Right cardiac atrium (tissue), 5 donors: ENCODE data around the gene CARD11. TPM values are rescaled to one million over a fixed set of nuclear protein-coding genes. Genes with fewer than 3 reads are reported as not detected.

Experiments used
- ATAC-seq, 2 donors: fragments of 200-7000 bp; cut with Tn5 transposase; one replicate each; pipeline versions ENCODE4 v1.8.0 to v1.9.1; 2020; ENCODE audit warnings: moderate library complexity in 2 of 2, mild to moderate bottlenecking in 1 of 2
- DNase-seq, 3 donors: peaks; one replicate each; pipeline ENCODE4 v3.0.0-alpha.2; 2020
- H3K27ac ChIP-seq: one replicate; pipeline ENCODE4 v1.5.1; 2013; ENCODE audit warnings: mild to moderate bottlenecking, low read length, control low read depth, moderate library complexity
- H3K27me3 ChIP-seq: one replicate; pipeline ENCODE4 v1.6.1; 2013; ENCODE audit not compliant: control insufficient read depth, insufficient read depth
- H3K4me1 ChIP-seq: one replicate; pipeline ENCODE4 v1.6.1; 2013; ENCODE audit warnings: low read length; ENCODE audit not compliant: control insufficient read depth, insufficient read depth
- H3K4me3 ChIP-seq: one replicate; pipeline ENCODE4 v1.5.1; 2013; ENCODE audit warnings: low read length, control low read depth
- H3K9me3 ChIP-seq: one replicate; pipeline ENCODE4 v1.6.1; 2013; ENCODE audit warnings: low read length; ENCODE audit not compliant: control insufficient read depth
- WGBS: extraction: QIAGEN DNeasy Blood & Tissue Kit; methylation state at CpG from one replicate; pipeline ENCODE4 v1.1.7; 2013; 5-methylcytosine and 5-hydroxymethylcytosine counted together
- intact Hi-C, 4 donors: fragments of 100-400 bp; cut with DNase I; formaldehyde crosslinking; loops; one replicate each; pipeline versions ENCODE4 v1.11.0 to v1.14.0; 2022 to 2023
- polyA plus RNA-seq: library from polyadenylated mRNA; stranded (reverse); fragments of 200-250 nt; gene quantifications from one replicate; pipeline ENCODE4 v1.2.3, GENCODE V29; 2013
- total RNA-seq, 4 donors: library from RNA; stranded (reverse); fragmentation: NEBNext Ultra II Directional; extraction: Animal tissue kit (Norgen Biotek cat#: 25700); gene quantifications; one replicate each; pipeline ENCODE4 v1.2.1, GENCODE V29; 2021
- donor health status: healthy with polysubstance abuse.
- donor health status: DM: no; HTN: yes; CAD: no.
- donor health status: DM: no; HTN: no; CAD: no.
- donor health status: DM: no; HTN: yes; CAD: no; lungs with severe emphysema.
- donor health status: DM: yes; HTN: yes; CAD: no.

Gene CARD11
- total and polyA plus RNA-seq, 5 donors, result 0.16 to 0.96 (median 0.41) TPM

DNA sequence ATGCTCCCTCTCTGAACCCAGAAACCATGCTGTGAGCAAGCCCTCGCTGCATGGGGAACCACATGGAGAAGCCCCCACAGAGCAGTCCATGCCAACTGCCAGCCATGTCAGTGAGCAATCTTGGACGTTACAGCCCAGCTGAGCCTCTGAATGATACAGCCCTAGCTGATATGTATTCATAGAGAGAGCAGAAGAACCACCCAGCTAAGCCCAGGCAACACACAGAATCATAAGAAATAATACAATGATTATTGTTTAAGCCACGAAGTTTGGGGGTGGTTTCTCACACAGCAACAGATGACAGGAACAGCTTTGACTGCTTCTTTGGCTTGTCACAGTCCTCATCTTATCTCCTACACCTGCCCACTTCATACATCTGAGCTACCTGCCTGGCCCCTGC lies 32.5 kb upstream of the CARD11 start:
- no peaks in the 10 kb centered on the region for H3K4me1 ChIP-seq
- H3K27me3 ChIP-seq, result no peaks in the 10 kb centered on the region
- no peak for DNase-seq
- no peak overlapping the region for H3K4me3 ChIP-seq
- H3K27ac ChIP-seq, result no peak overlapping the region
- peaks cover 4% of the 10 kb centered on the region for H3K9me3 ChIP-seq
- intact Hi-C loops, result no loop called here
- ATAC-seq, result no peak
- 81% methylated on average over 3 of the region's 3 CpGs for WGBS

GRCh38 chr7:3075441-3075840 lies 31.8 kb upstream of the CARD11 start:
- H3K9me3 ChIP-seq, result peaks cover 4% of the 10 kb centered on the region
- no peaks in the 10 kb centered on the region for H3K4me1 ChIP-seq
- H3K27ac ChIP-seq, result no peak overlapping the region
- WGBS, result 80% methylated on average over 4 of the region's 4 CpGs
- intact Hi-C loops, result no loop called here
- no peaks in the 10 kb centered on the region for H3K27me3 ChIP-seq
- no peak overlapping the region for H3K4me3 ChIP-seq
- DNase-seq, result no peak
- ATAC-seq, result no peak

DNA sequence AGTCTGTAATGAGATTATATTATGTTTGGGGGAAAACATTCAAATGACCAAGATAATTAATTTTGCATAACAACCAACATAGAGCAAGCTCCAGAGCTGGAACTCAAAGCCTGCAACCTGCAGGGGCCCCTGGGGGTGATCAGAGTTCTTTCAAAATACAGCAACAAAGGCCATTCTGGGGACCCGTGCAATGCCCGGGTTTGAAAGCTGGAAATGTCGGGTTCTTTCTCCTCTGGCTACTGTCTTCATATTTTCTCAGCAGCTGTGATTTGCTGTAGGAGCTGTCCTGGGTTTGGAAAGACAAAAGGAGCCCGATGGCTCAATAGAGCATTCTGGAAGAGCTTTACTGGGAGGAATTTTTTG lies 30.8 kb upstream of the CARD11 start:
- Histone ChIP-seq H3K4me1 (no peaks in the 10 kb centered on the region), H3K9me3 (peaks cover 4% of the 10 kb centered on the region), H3K27me3 (no peaks in the 10 kb centered on the region), H3K27ac (no peak overlapping the region), H3K4me3 (no peak overlapping the region)
- DNase-seq (no peak), ATAC-seq (no peak)
- WGBS, result 67% methylated on average over 4 of the region's 4 CpGs
- intact Hi-C loops, result no loop called here

GRCh38 chr7:3073763-3074458 lies 30.2 kb upstream of the CARD11 start:
- no peak for DNase-seq
- H3K27ac ChIP-seq, result no peak overlapping the region
- 72% methylated on average over 6 of the region's 6 CpGs for WGBS
- no peak overlapping the region for H3K4me3 ChIP-seq
- peaks cover 4% of the 10 kb centered on the region for H3K9me3 ChIP-seq
- ATAC-seq, result no peak
- H3K4me1 ChIP-seq, result no peaks in the 10 kb centered on the region
- intact Hi-C loops, result no loop called here
- H3K27me3 ChIP-seq, result no peaks in the 10 kb centered on the region

- peaks cover 1% of the 10 kb centered on the region for H3K9me3 ChIP-seq
- 92% methylated on average over 4 of the region's 4 CpGs for WGBS
- no peaks in the 10 kb centered on the region for H3K27me3 ChIP-seq
- H3K4me3 ChIP-seq, result no peak overlapping the region
- no peaks in the 10 kb centered on the region for H3K4me1 ChIP-seq
- intact Hi-C loops, result no loop called here
- no peak overlapping the region for H3K27ac ChIP-seq
- ATAC-seq (no peak), DNase-seq (no peak)
These were observed 27.2 kb upstream of the CARD11 start for GRCh38 chr7:3070908-3071307.

- intact Hi-C loops, result no loop called here
- no peak overlapping the region for H3K4me3 ChIP-seq
These were observed 26.2 kb upstream of the CARD11 start for GRCh38 chr7:3069771-3070449.

DNA sequence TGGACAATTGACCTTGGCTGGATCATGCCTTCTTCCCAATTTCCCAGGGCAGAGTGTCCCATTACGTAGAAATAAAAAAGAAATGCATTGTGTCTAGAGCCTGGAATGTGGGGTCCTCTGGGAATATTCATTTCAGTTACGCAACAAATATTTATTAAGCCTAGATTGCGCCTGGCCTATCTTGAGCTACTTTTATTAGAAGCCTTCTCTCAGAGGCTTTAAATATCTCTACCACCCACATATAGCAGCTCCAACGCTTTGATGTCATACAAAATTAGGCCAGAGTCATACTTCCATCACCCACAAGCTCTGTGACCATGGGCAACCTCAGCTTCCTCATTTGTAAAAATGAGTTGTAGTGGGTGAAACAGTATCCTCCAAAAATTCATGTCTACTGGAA lies 24.9 kb upstream of the CARD11 start:
- DNase-seq (no peak), ATAC-seq (no peak)
- H3K27me3 ChIP-seq, result no peaks in the 10 kb centered on the region
- intact Hi-C loops, result no loop called here
- H3K4me1 ChIP-seq, result no peaks in the 10 kb centered on the region
- no peak overlapping the region for H3K27ac ChIP-seq
- no peak overlapping the region for H3K4me3 ChIP-seq
- WGBS, result 45% methylated on average over 4 of the region's 4 CpGs
- H3K9me3 ChIP-seq, result no peaks in the 10 kb centered on the region

More at GRCh38 chr7:3069771-3070449, 26.2 kb upstream of the CARD11 start:
- 85% methylated on average over 10 of the region's 10 CpGs for WGBS
- Histone ChIP-seq H3K27me3 (no peaks in the 10 kb centered on the region), H3K27ac (no peak overlapping the region), H3K9me3 (no peaks in the 10 kb centered on the region), H3K4me1 (no peaks in the 10 kb centered on the region)
- no peak for ATAC-seq
- no peak for DNase-seq

DNA sequence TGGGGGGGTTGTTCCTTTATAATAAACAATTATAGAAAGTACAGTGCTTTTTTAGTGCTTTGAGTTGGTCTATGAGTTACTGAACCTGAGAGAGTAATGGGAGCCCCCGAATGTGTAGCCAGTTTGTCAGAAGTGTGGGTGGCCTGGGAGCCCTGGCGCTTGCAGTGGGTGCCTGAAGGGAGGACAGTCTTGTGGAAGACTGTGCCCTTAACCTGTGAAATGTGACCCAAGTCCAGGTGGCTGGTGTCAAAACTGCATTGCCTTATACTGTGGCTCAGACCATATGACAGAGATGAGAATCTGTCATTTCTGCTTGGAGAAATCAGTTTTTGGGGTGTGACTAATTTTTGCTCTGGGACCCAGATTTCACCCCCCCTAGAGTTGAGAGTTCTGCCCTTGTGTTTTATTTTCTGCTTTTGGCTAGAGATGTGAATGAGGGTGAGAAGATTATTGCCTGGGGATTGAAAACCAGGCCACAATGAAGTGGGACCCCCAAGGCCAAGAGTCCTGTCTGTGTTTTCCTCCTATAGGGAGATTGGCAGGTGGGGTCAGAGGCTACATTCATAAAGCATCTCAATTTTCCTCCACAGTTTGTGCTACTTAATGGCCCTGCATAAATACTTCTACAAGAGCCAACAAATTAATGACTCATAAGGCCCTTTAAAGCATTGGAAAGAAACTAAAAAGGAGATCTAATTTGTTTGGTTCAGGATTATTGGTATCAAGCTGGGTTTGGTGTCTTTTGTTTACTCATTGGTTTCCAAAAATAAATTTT lies 24.1 kb upstream of the CARD11 start:
- 88% methylated on average over 2 of the region's 2 CpGs for WGBS
- H3K9me3 ChIP-seq, result no peaks in the 10 kb centered on the region
- ATAC-seq (no peak), DNase-seq (no peak)
- no peak overlapping the region for H3K4me3 ChIP-seq
- no peak overlapping the region for H3K27ac ChIP-seq
- H3K4me1 ChIP-seq, result no peaks in the 10 kb centered on the region
- intact Hi-C loops, result no loop called here
- H3K27me3 ChIP-seq, result no peaks in the 10 kb centered on the region

GRCh38 chr7:3067193-3067592 lies 23.5 kb upstream of the CARD11 start:
- no peaks in the 10 kb centered on the region for H3K27me3 ChIP-seq
- H3K4me1 ChIP-seq, result no peaks in the 10 kb centered on the region
- H3K9me3 ChIP-seq, result no peaks in the 10 kb centered on the region
- 82% methylated on average over 3 of the region's 3 CpGs for WGBS
- DNase-seq (no peak), ATAC-seq (no peak)
- no peak overlapping the region for H3K27ac ChIP-seq
- intact Hi-C loops, result no loop called here
- H3K4me3 ChIP-seq, result no peak overlapping the region

- Histone ChIP-seq H3K27ac (no peak overlapping the region), H3K9me3 (no peaks in the 10 kb centered on the region), H3K27me3 (no peaks in the 10 kb centered on the region), H3K4me1 (no peaks in the 10 kb centered on the region), H3K4me3 (no peak overlapping the region)
- intact Hi-C loops, result no loop called here
- DNase-seq (no peak), ATAC-seq (no peak)
- WGBS, result 96% methylated on average over 1 of the region's 1 CpG
These were observed 22.8 kb upstream of the CARD11 start for GRCh38 chr7:3066506-3066905.

GRCh38 chr7:3065724-3066143 lies 22.1 kb upstream of the CARD11 start:
- Histone ChIP-seq H3K27ac (no peak overlapping the region), H3K4me1 (no peaks in the 10 kb centered on the region), H3K9me3 (no peaks in the 10 kb centered on the region), H3K27me3 (no peaks in the 10 kb centered on the region), H3K4me3 (no peak overlapping the region)
- WGBS, result 46% methylated on average over 11 of the region's 11 CpGs
- intact Hi-C loops, result no loop called here
- DNase-seq, result peak in 2 of 3 donors; percentile 26 to 47
- ATAC-seq, result no peak
